Measurements from ENCODE around the gene MTR.

MTR gene

GRCh38 chr1:236774926-236775325 is 20.2 kb upstream of the MTR start:
- no peak overlapping the region for H3K27ac ChIP-seq (ENCODE audit: low read depth, low read length)
- no peak overlapping the region for H3K9ac ChIP-seq (ENCODE audit: low read depth, low read length)
- no peak overlapping the region for H3K4me3 ChIP-seq (ENCODE audit: low read length)
- no peaks in the 10 kb centered on the region for H3K36me3 ChIP-seq (ENCODE audit: insufficient read depth, low read length)
- 70% methylated on average over 3 of the region's 3 CpGs for WGBS
- peaks cover 7% of the 10 kb centered on the region; the same call in 1 of the 2 replicates for H3K9me3 ChIP-seq (ENCODE audit: insufficient read depth, low read depth, low read length)
- no peaks in the 10 kb centered on the region for H3K27me3 ChIP-seq (ENCODE audit: insufficient read depth, low read length)
- H3K4me1 ChIP-seq (ENCODE audit: insufficient read depth, low read length): no peaks in the 10 kb centered on the region

GRCh38 chr1:236779312-236779711 is 15.8 kb upstream of the MTR start:
- no peaks in the 10 kb centered on the region for H3K4me1 ChIP-seq (ENCODE audit: insufficient read depth, low read length)
- H3K9ac ChIP-seq (ENCODE audit: low read depth, low read length): no peak overlapping the region
- WGBS: 92% methylated on average over 2 of the region's 2 CpGs
- H3K27me3 ChIP-seq (ENCODE audit: insufficient read depth, low read length): no peaks in the 10 kb centered on the region
- H3K4me3 ChIP-seq (ENCODE audit: low read length): no peak overlapping the region
- peaks cover 7% of the 10 kb centered on the region; the same call in 1 of the 2 replicates for H3K9me3 ChIP-seq (ENCODE audit: insufficient read depth, low read depth, low read length)
- no peaks in the 10 kb centered on the region for H3K36me3 ChIP-seq (ENCODE audit: insufficient read depth, low read length)
- no peak overlapping the region for H3K27ac ChIP-seq (ENCODE audit: low read depth, low read length)

GRCh38 chr1:236785477-236785876 is 9.6 kb upstream of the MTR start:
- no peaks in the 10 kb centered on the region for H3K36me3 ChIP-seq (ENCODE audit: insufficient read depth, low read length)
- WGBS: 97% methylated on average over 2 of the region's 2 CpGs
- no peak overlapping the region for H3K4me3 ChIP-seq (ENCODE audit: low read length)
- no peak overlapping the region for H3K27ac ChIP-seq (ENCODE audit: low read depth, low read length)
- H3K27me3 ChIP-seq (ENCODE audit: insufficient read depth, low read length): no peaks in the 10 kb centered on the region
- no peaks in the 10 kb centered on the region for H3K9me3 ChIP-seq (ENCODE audit: insufficient read depth, low read depth, low read length)
- no peak overlapping the region for H3K9ac ChIP-seq (ENCODE audit: low read depth, low read length)
- H3K4me1 ChIP-seq (ENCODE audit: insufficient read depth, low read length): no peaks in the 10 kb centered on the region

- Histone ChIP-seq H3K9me3 (ENCODE audit: insufficient read depth, low read depth, low read length) (no peaks in the 10 kb centered on the region), H3K4me3 (ENCODE audit: low read length) (no peak overlapping the region), H3K9ac (ENCODE audit: low read depth, low read length) (no peak overlapping the region), H3K4me1 (ENCODE audit: insufficient read depth, low read length) (no peaks in the 10 kb centered on the region), H3K36me3 (ENCODE audit: insufficient read depth, low read length) (no peaks in the 10 kb centered on the region), H3K27ac (ENCODE audit: low read depth, low read length) (no peak overlapping the region), H3K27me3 (ENCODE audit: insufficient read depth, low read length) (0 out of 2 replicates have a peak, but pooled peaks cover under 1% of the 10 kb centered on the region)
- 94% methylated on average over 16 of the region's 16 CpGs for WGBS
These were observed 8.6 kb upstream of the MTR start for GRCh38 chr1:236786453-236786852.

GRCh38 chr1:236794585-236795034 is 482 bp upstream of the MTR start:
- no peak overlapping the region for H3K27ac ChIP-seq (ENCODE audit: low read depth, low read length)
- WGBS: 29% methylated on average over 7 of the region's 11 CpGs

GRCh38 chr1:236795757-236796667 is 920 bp downstream of the MTR start:
- H3K4me3 ChIP-seq (ENCODE audit: low read length): peak overlapping the region; percentile 93

More at GRCh38 chr1:236794585-236795034, 482 bp upstream of the MTR start:
- H3K4me3 ChIP-seq (ENCODE audit: low read length): peak overlapping the region; percentile 93
- H3K9ac ChIP-seq (ENCODE audit: low read depth, low read length): peak overlapping the region; percentile 2; the same call in 1 of the 2 replicates
- no peaks in the 10 kb centered on the region for H3K36me3 ChIP-seq (ENCODE audit: insufficient read depth, low read length)
- peaks cover 22% of the 10 kb centered on the region; the same call in 1 of the 2 replicates for H3K27me3 ChIP-seq (ENCODE audit: insufficient read depth, low read length)
- H3K4me1 ChIP-seq (ENCODE audit: insufficient read depth, low read length): no peaks in the 10 kb centered on the region; the same call in 1 of the 2 replicates
- no peaks in the 10 kb centered on the region for H3K9me3 ChIP-seq (ENCODE audit: insufficient read depth, low read depth, low read length)

GRCh38 chr1:236799001-236799400 is 3.9 kb downstream of the MTR start:
- Histone ChIP-seq H3K4me3 (ENCODE audit: low read length) (no peak overlapping the region), H3K4me1 (ENCODE audit: insufficient read depth, low read length) (no peaks in the 10 kb centered on the region; the same call in 1 of the 2 replicates), H3K27me3 (ENCODE audit: insufficient read depth, low read length) (peaks cover 11% of the 10 kb centered on the region; the same call in 1 of the 2 replicates), H3K9me3 (ENCODE audit: insufficient read depth, low read depth, low read length) (no peaks in the 10 kb centered on the region), H3K9ac (ENCODE audit: low read depth, low read length) (no peak overlapping the region), H3K36me3 (ENCODE audit: insufficient read depth, low read length) (peaks cover 6% of the 10 kb centered on the region), H3K27ac (ENCODE audit: low read depth, low read length) (no peak overlapping the region)
- WGBS: 96% methylated on average over 5 of the region's 5 CpGs

More at GRCh38 chr1:236795757-236796667, 920 bp downstream of the MTR start:
- H3K4me1 ChIP-seq (ENCODE audit: insufficient read depth, low read length): no peaks in the 10 kb centered on the region; the same call in 1 of the 2 replicates
- H3K36me3 ChIP-seq (ENCODE audit: insufficient read depth, low read length): no peaks in the 10 kb centered on the region
- no peaks in the 10 kb centered on the region for H3K9me3 ChIP-seq (ENCODE audit: insufficient read depth, low read depth, low read length)
- H3K27me3 ChIP-seq (ENCODE audit: insufficient read depth, low read length): peaks cover 22% of the 10 kb centered on the region; the same call in 1 of the 2 replicates
- WGBS: 9% methylated on average over 40 of the region's 41 CpGs
- H3K27ac ChIP-seq (ENCODE audit: low read depth, low read length): no peak overlapping the region
- peak overlapping the region; percentile 77 for H3K9ac ChIP-seq (ENCODE audit: low read depth, low read length)

GRCh38 chr1:236800002-236800620 is 5.0 kb downstream of the MTR start:
- no peak overlapping the region for H3K9ac ChIP-seq (ENCODE audit: low read depth, low read length)
- H3K36me3 ChIP-seq (ENCODE audit: insufficient read depth, low read length): peaks cover 13% of the 10 kb centered on the region
- no peak overlapping the region for H3K27ac ChIP-seq (ENCODE audit: low read depth, low read length)
- peaks cover 8% of the 10 kb centered on the region; the same call in 1 of the 2 replicates for H3K27me3 ChIP-seq (ENCODE audit: insufficient read depth, low read length)
- no peaks in the 10 kb centered on the region for H3K9me3 ChIP-seq (ENCODE audit: insufficient read depth, low read depth, low read length)
- 85% methylated on average over 5 of the region's 5 CpGs for WGBS
- H3K4me1 ChIP-seq (ENCODE audit: insufficient read depth, low read length): no peaks in the 10 kb centered on the region; the same call in 1 of the 2 replicates
- H3K4me3 ChIP-seq (ENCODE audit: low read length): no peak overlapping the region

GRCh38 chr1:236800623-236801022 is 5.5 kb downstream of the MTR start:
- Histone ChIP-seq H3K36me3 (ENCODE audit: insufficient read depth, low read length) (peaks cover 13% of the 10 kb centered on the region), H3K4me3 (ENCODE audit: low read length) (no peak overlapping the region), H3K4me1 (ENCODE audit: insufficient read depth, low read length) (no peaks in the 10 kb centered on the region; the same call in 1 of the 2 replicates), H3K9me3 (ENCODE audit: insufficient read depth, low read depth, low read length) (no peaks in the 10 kb centered on the region), H3K27ac (ENCODE audit: low read depth, low read length) (no peak overlapping the region), H3K27me3 (ENCODE audit: insufficient read depth, low read length) (peaks cover 8% of the 10 kb centered on the region; the same call in 1 of the 2 replicates), H3K9ac (ENCODE audit: low read depth, low read length) (no peak overlapping the region)

GRCh38 chr1:236802264-236802663 is 7.2 kb downstream of the MTR start:
- Histone ChIP-seq H3K36me3 (ENCODE audit: insufficient read depth, low read length) (peaks cover 17% of the 10 kb centered on the region), H3K27me3 (ENCODE audit: insufficient read depth, low read length) (no peaks in the 10 kb centered on the region), H3K27ac (ENCODE audit: low read depth, low read length) (no peak overlapping the region), H3K9ac (ENCODE audit: low read depth, low read length) (no peak overlapping the region), H3K4me3 (ENCODE audit: low read length) (no peak overlapping the region), H3K9me3 (ENCODE audit: insufficient read depth, low read depth, low read length) (no peaks in the 10 kb centered on the region), H3K4me1 (ENCODE audit: insufficient read depth, low read length) (no peaks in the 10 kb centered on the region)
- 96% methylated on average over 2 of the region's 3 CpGs for WGBS

- WGBS: no CpG with 5 or more reads among the region's 2 CpGs
- Histone ChIP-seq H3K27ac (ENCODE audit: low read depth, low read length) (no peak overlapping the region), H3K27me3 (ENCODE audit: insufficient read depth, low read length) (no peaks in the 10 kb centered on the region), H3K4me1 (ENCODE audit: insufficient read depth, low read length) (no peaks in the 10 kb centered on the region), H3K4me3 (ENCODE audit: low read length) (no peak overlapping the region), H3K9me3 (ENCODE audit: insufficient read depth, low read depth, low read length) (no peaks in the 10 kb centered on the region), H3K36me3 (ENCODE audit: insufficient read depth, low read length) (peaks cover 56% of the 10 kb centered on the region), H3K9ac (ENCODE audit: low read depth, low read length) (no peak overlapping the region)
These were observed 11.5 kb downstream of the MTR start for GRCh38 chr1:236806634-236807033.

Data from HUES64 (cell line).